Right hindlimb (tissue), 1 donor: ENCODE results near the gene TNFAIP8L2.
"Not testable (repeated sequence)": the region's sequence is repeated elsewhere in the genome, so short reads cannot be mapped to it uniquely, and the experiment has no call there.

Experiments
- DNase-seq: peaks from one replicate; pipeline ENCODE4 v3.0.0-alpha.2; 2018

Gene TNFAIP8L2

GRCh38 chr1:151146412-151147131 is 9.9 kb upstream of the TNFAIP8L2 start, which contains the start of gene SEMA6C:
SEMA6C (minus strand) TSS chr1:151146631; CDS start chr1:151142621, 4,010 bp downstream.
- peak; percentile 97 for DNase-seq

- peak; percentile 49 for DNase-seq
These were observed 9.3 kb upstream of the TNFAIP8L2 start for GRCh38 chr1:151147132-151147503.

GRCh38 chr1:151147665-151148064 is 8.8 kb upstream of the TNFAIP8L2 start:
- DNase-seq, result no peak

- no peak for DNase-seq
These were observed 650 bp downstream of the TNFAIP8L2 start for GRCh38 chr1:151157067-151157531.

DNA sequence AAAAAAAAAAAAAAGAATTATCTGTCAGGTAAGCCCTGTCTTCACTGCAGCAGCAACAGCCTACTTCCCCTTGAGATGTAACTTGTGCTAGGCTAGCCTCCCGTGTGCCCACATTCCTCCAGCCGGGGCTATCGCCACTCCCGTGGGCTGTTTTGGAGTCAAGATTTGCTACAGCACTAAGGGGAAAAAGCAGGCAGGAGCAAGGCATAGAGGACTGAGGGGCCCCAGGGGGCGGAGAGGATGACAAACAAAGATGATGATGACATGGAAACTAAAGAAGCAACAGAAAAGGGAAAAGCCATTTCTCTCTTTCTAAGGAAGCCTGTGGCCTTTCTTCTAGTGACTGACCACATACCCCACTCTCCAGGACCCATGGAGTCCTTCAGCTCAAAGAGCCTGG is 1.9 kb downstream of the TNFAIP8L2 start:
- no peak for DNase-seq

- DNase-seq, result no peak
These were observed 2.4 kb downstream of the TNFAIP8L2 start for GRCh38 chr1:151158751-151159251.

DNA sequence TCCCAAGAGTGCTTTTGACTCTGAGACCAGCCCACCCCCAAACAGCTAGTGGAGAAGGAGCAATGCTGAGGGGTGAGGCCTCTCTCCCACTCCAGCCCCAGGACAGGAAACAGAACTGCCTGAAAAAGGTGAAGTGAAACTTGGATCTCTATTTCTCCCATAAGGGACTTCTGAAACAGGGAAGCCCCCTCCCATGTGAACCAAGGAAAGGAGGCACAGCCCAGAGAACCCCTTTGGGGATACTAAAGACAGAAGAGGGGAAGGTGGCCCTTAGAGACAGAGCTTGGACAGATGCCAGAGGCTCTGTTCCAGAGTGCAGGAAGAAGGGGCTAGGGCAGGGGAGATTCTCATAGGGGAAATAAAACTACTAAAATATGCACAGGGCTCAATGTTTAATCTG is 2.9 kb downstream of the TNFAIP8L2 start:
- no peak for DNase-seq

GRCh38 chr1:151164732-151165280 is 8.4 kb downstream of the TNFAIP8L2 start:
- DNase-seq, result no peak

DNA sequence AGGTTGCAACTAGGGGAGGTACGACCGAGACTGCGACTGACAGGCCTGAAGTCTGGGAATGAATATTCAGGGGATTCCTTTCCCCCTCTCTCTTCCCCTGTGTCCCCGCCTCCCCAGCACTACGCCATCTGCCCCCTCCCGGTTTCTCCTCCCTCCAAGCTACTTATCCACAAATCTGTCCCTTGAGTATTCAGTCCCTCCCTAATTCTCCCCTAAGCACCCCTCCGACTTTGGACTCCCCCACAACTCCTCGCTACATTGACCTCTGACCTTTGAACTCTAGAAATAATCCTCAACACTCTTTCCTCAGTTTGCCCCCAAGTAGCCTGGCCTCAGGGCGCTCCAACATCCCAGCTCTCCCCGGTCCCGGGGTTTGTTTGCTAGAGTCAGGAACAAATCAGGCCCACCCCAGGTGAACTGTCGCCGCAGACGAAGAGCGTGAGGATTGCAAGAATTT is 8.9 kb downstream of the TNFAIP8L2 start:
- DNase-seq, result peak; percentile 75

DNA sequence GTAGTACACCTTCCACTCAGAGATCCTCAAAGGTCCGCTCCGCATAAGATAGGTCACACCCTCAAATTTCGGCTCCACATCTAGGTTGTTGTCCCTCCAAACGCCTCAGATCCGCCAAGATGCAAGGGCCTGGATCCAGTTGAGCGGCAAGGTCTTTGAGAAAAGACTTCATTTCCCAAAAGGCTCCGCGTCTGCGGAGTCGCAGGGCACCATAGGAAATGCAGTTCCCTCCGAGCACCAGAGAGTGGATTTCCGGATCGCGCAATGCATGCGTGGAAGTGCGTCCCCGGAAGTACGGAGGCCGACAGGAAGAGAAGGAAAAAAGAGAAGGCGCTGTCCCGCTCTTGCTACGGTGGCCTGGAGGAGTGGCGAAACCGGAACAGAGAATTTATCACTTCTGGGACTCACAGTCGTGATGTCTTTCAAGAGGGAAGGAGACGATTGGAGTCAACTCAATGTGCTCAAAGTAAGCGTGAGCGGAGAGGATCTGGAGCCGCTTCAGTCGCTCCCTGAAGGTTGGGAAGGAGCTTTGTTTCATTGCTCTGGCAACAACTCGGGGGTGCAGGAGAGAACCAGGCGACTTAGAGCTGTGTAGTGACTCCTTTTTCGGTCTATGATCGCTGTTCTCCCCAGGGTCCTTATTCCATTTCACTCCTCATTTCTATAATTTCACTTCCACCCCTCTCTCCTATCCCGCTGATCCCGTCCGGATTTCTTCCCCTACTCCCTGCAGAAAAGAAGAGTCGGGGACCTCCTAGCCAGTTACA is 9.5 kb downstream of the TNFAIP8L2 start, which contains the start of the genes LYSMD1 and SCNM1:
TSS of gene LYSMD1 (minus strand) at position 165 of the 767 bp plus-strand sequence. CDS start 644 bp downstream, outside the sequence.
TSS of gene SCNM1 (plus strand) at position 407 of the 767 bp plus-strand sequence. CDS start at position 416, 9 bp downstream.
- DNase-seq, result peak; percentile 98

GRCh38 chr1:151166505-151166956 is 10.1 kb downstream of the TNFAIP8L2 start:
- DNase-seq, result no peak

GRCh38 chr1:151167116-151167515 is 10.7 kb downstream of the TNFAIP8L2 start:
- no peak for DNase-seq

DNA sequence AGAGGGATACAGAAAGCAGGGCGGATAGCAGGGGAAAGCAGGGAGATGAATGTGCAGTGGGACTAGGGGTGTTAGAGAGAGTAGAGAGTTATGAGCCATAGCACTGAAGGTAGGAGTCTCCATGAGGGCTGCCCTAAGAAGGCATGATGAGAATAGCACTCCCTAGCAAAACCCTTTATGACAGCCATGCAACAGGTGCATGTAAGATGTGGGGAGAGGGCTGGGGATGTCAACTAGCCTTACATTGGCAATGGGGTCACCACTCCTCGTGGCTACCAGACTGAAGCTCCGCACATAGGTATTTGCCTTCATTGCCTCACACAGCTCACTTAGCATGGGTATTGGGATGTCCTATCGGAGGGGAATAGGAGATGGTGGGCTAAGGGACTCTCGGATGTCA is 14.7 kb downstream of the TNFAIP8L2 start:
- DNase-seq, result no peak

GRCh38 chr1:151175041-151175741 is 18.7 kb downstream of the TNFAIP8L2 start:
- peak; percentile 77 for DNase-seq

GRCh38 chr1:151175863-151176262 is 19.4 kb downstream of the TNFAIP8L2 start, which contains the start of gene TMOD4:
TMOD4 (minus strand) TSS chr1:151175981; CDS start chr1:151174875, 1,106 bp downstream.
- DNase-seq, result no peak

GRCh38 chr1:151176514-151177045 is 20.1 kb downstream of the TNFAIP8L2 start:
- no peak for DNase-seq

DNA sequence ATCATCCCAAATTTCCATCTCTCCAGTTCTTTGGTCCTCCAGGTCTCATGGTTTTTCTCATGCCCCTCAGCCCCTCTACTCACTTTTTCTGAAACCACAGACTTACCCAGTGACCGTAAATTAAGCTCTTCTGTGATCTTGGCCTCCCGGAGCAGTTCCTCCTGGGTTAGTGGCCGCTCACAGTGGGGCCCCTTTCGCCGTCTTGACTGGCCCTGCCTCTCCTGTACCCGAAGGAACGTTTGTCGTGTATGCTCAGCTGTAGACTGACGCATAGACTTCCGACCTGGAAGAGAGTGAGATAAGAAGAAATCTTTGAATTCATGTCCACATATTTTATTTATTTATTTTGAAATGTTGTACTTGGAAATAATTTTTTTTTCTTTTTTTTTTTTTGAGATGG is 27.8 kb downstream of the TNFAIP8L2 start:
- no peak for DNase-seq

DNA sequence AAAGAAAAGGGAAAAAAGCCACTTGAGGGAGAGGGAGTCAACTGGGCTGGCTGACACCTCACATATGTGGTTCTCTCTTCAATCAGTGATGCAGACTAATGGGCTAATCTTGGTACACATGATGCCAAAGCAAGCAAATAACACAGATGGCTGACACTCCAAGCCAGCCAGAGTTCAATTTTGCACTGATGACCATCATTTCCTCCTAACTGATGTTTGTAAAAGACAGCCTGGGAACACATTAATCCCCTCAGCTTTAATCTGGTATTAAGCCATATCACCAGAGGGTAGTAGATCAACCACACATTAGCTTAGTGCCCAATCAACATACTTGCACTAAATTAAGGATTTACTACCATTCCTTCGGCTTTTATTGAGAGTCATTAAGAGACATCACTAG is 30.8 kb downstream of the TNFAIP8L2 start:
- no peak for DNase-seq

GRCh38 chr1:151188667-151189066 is 32.2 kb downstream of the TNFAIP8L2 start:
- DNase-seq, result not testable (repeated sequence)

- DNase-seq, result peak; percentile 93
These were observed 33.4 kb downstream of the TNFAIP8L2 start, which contains the start of gene VPS72 for GRCh38 chr1:151189637-151190445. VPS72 (minus strand) TSS chr1:151190197; CDS start chr1:151190121, 76 bp downstream.

- DNase-seq, result no peak
These were observed 35.6 kb downstream of the TNFAIP8L2 start for GRCh38 chr1:151192047-151192446.
